Small intestine (tissue), 7 donors: Measurements from ENCODE around the gene EXOSC6. TPM values are rescaled to one million over a fixed set of nuclear protein-coding genes. Genes with fewer than 3 reads are reported as not detected.
"Not testable (repeated sequence)": the region's sequence is repeated elsewhere in the genome, so short reads cannot be mapped to it uniquely, and the experiment has no call there.

Source experiments
- DNase-seq, 2 donors: peaks; one replicate each; pipeline versions ENCODE4 v3.0.0 to v3.0.0-alpha.2; 2013
- FAIRE-seq: peaks from 2 replicates; lab custom pipeline; 2012; peaks lifted over from hg19 to GRCh38; lab: Jason Lieb, UNC
- H3K27ac ChIP-seq, 3 donors: one replicate each; pipeline ENCODE4 v1.5.1; 2013; ENCODE audit warnings: low read length in 2 of 3, mild to moderate bottlenecking in 2 of 3, control low read depth in 1 of 3, inconsistent platforms in 1 of 3, low read depth in 1 of 3, moderate library complexity in 1 of 3
- H3K27me3 ChIP-seq, 3 donors: one replicate each; pipeline ENCODE4 v1.6.1; 2013; ENCODE audit warnings: low read length in 3 of 3, inconsistent platforms in 1 of 3; ENCODE audit not compliant: control insufficient read depth in 3 of 3, insufficient read depth in 3 of 3
- H3K36me3 ChIP-seq, 3 donors: one replicate each; pipeline ENCODE4 v1.6.1; 2013; ENCODE audit warnings: low read length in 3 of 3, inconsistent platforms in 1 of 3, low read depth in 1 of 3, mild to moderate bottlenecking in 1 of 3, moderate library complexity in 1 of 3; ENCODE audit not compliant: control insufficient read depth in 3 of 3, insufficient read depth in 2 of 3
- H3K4me1 ChIP-seq, 3 donors: one replicate each; pipeline ENCODE4 v1.6.1; 2013; ENCODE audit warnings: low read length in 2 of 3, inconsistent platforms in 1 of 3, low read depth in 1 of 3, mild to moderate bottlenecking in 1 of 3, moderate library complexity in 1 of 3; ENCODE audit not compliant: control insufficient read depth in 3 of 3, insufficient read depth in 2 of 3
- H3K4me3 ChIP-seq, 3 donors: one replicate each; pipeline ENCODE4 v1.5.1; 2013; ENCODE audit warnings: low read length in 3 of 3, control low read depth in 1 of 3, inconsistent platforms in 1 of 3, low read depth in 1 of 3, mild to moderate bottlenecking in 1 of 3, moderate library complexity in 1 of 3
- H3K9me3 ChIP-seq, 2 donors: one replicate each; pipeline ENCODE4 v1.6.1; 2013; ENCODE audit warnings: low read depth in 1 of 2, low read length in 1 of 2; ENCODE audit not compliant: control insufficient read depth in 2 of 2, insufficient read depth in 1 of 2
- WGBS, 3 donors: extraction: QIAGEN DNeasy Blood & Tissue Kit; methylation state at CpG; one replicate each; pipeline ENCODE4 v1.1.7; 2013; 5-methylcytosine and 5-hydroxymethylcytosine counted together
- polyA plus RNA-seq, 4 donors: library from polyadenylated mRNA; stranded (reverse) in 3 of 4; unstranded in 1 of 4; fragments of 200-250 nt in 3 of 4; fragments of 120-200 nt in 1 of 4; gene quantifications; one replicate each; pipeline versions ENCODE4 v1.2.1 to v1.2.3, GENCODE V29; 2013
- donor health status: healthy with polysubstance abuse.
- donor health status: control.
- donor health status: control.
- donor health status: Bipolar disorder and iron deficiency.
- donor health status: healthy.

EXOSC6 gene
- polyA plus RNA-seq, 4 donors, result 6.3 to 12.9 (median 11.3) TPM

DNA sequence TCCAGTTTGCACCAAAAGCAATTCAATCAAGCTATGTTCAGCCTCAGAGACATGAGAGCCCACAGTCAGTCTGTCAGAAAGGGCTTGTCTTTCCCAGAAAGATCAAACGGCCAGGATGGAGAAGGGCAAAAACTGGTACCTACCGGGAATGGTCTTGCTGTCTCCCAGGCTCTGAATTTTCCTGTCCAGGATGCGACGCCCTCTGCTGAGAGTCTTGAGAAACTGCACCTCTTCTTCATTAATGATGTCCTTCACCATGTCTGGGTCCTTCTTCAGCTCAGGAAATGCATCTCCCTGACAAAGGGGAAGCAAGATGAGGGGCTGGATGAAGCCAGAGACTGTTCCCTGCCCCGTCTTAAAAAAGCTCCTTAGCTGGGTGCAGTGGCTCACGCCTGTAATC, 15.8 kb upstream of the EXOSC6 start:
- no peak overlapping the region for H3K4me3 ChIP-seq
- FAIRE-seq (no peak), DNase-seq (peak; percentile 62 to 70)
- H3K27me3 ChIP-seq, result no peaks in the 10 kb centered on the region
- peaks cover 8 to 87% (median 30%) of the 10 kb centered on the region in 3 donors for H3K36me3 ChIP-seq
- H3K27ac ChIP-seq, result no peak overlapping the region
- H3K4me1 ChIP-seq, result no peaks in the 10 kb centered on the region
- WGBS, 3 donors, result 45 to 52% (median 48%) methylated on average over 6 of the region's 6 CpGs
- no peaks in the 10 kb centered on the region for H3K9me3 ChIP-seq

DNA sequence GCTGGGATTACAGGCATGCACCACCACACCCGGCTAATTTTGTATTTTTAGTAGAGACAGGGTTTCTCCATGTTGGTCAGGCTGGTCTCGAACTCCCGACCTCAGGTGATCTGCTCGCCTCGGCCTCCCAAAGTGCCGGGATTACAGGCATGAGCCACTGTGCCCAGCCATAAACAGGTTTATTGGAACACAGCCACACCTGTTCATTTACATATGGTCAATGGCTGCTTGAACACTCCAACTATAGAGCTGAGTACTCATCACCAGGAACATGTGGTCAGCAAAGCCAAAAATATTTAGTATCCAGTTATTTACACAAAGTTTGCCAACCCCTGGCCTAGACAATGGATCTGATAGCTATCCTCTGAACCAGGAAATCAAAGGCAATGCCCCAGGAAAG, 8.2 kb upstream of the EXOSC6 start:
- Histone ChIP-seq H3K4me1 (peaks cover 0 to 11% (median 0%) of the 10 kb centered on the region in 3 donors), H3K36me3 (peaks cover 29 to 92% (median 55%) of the 10 kb centered on the region in 3 donors)
- H3K27ac ChIP-seq, H3K4me3 ChIP-seq, FAIRE-seq, H3K9me3 ChIP-seq, H3K27me3 ChIP-seq, DNase-seq: not testable (repeated sequence)
- 67 to 87% (median 84%) methylated on average over 4 to 5 of the region's 6 CpGs for WGBS, 3 donors

DNA sequence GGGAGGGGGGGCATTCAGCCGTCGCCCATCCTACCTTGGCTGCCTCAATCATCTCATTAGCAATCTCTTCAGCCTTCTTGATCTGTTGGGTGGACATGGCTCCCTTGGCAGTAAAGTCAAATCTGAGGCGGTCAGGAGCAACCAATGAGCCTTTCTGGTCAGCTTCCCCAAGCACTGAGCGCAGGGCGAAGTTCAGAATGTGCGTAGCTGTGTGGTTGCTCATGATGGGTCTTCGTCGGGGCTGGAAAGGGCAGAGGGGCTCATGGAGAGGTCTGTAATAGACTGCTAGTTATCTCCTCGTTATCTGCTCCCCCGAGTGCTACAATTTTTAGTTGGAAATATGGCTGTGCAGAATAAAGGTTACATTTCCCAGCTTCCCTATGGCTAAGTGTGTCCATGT, 7.2 kb upstream of the EXOSC6 start:
- FAIRE-seq (no peak), DNase-seq (no peak)
- no peaks in the 10 kb centered on the region for H3K27me3 ChIP-seq
- no peak overlapping the region for H3K27ac ChIP-seq
- 95 to 98% (median 97%) methylated on average over 10 of the region's 10 CpGs for WGBS, 3 donors
- H3K9me3 ChIP-seq, result no peaks in the 10 kb centered on the region
- H3K4me1 ChIP-seq, result peaks cover 0 to 13% (median 0%) of the 10 kb centered on the region in 3 donors
- peaks cover 31 to 92% (median 54%) of the 10 kb centered on the region in 3 donors for H3K36me3 ChIP-seq
- H3K4me3 ChIP-seq, result no peak overlapping the region

DNA sequence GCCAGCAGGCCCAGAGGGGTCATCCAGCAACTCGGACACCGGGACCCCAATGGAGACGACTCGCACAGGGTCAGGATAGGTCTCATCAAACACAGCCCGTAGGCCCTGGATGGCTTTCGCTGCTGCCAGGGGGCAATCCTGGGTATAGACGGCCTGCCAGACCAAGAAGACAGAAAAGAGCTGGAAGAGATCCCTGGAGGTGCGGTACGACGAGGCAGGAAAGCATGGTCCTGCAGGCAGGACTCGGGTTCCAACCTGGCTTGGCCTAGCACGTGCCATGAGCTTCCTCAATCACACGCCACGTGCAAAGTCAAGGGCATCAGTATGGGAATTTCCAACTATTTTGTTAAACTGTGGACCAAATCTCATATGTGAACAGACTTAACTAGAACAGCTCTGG, 6.3 kb upstream of the EXOSC6 start:
- Histone ChIP-seq H3K4me1 (peaks cover 0 to 13% (median 0%) of the 10 kb centered on the region in 3 donors), H3K4me3 (no peak overlapping the region), H3K36me3 (peaks cover 28 to 92% (median 54%) of the 10 kb centered on the region in 3 donors), H3K27ac (no peak overlapping the region), H3K9me3 (no peaks in the 10 kb centered on the region), H3K27me3 (no peaks in the 10 kb centered on the region)
- WGBS, 3 donors, result 95 to 97% (median 97%) methylated on average over 14 of the region's 14 CpGs
- DNase-seq (no peak), FAIRE-seq (no peak)

DNA sequence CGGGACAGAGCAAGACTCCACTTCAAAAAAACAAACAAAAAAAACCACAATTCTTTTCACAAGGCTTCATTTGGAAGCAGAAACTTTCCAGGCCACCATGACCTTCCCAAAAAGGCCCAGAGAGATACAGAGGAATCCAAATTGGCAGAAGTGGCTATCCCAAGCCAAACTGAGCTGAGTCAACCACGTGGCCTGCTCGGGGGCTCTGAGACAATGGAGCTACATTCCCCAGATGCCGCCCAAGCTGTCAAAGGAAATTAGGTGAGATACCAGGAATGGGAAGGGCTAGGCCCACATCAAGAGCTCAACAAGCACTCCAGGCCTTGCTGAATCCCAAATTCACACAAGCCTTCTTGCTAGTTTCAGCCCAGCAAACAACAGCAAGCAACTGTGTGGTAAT, 5.7 kb upstream of the EXOSC6 start:
- FAIRE-seq (no peak), DNase-seq (no peak)
- Histone ChIP-seq H3K36me3 (peaks cover 30 to 93% (median 53%) of the 10 kb centered on the region in 3 donors), H3K9me3 (no peaks in the 10 kb centered on the region), H3K4me1 (peaks cover 0 to 13% (median 0%) of the 10 kb centered on the region in 3 donors), H3K4me3 (no peak overlapping the region), H3K27ac (no peak overlapping the region), H3K27me3 (no peaks in the 10 kb centered on the region)
- 87 to 95% (median 88%) methylated on average over 4 of the region's 4 CpGs for WGBS, 3 donors

DNA sequence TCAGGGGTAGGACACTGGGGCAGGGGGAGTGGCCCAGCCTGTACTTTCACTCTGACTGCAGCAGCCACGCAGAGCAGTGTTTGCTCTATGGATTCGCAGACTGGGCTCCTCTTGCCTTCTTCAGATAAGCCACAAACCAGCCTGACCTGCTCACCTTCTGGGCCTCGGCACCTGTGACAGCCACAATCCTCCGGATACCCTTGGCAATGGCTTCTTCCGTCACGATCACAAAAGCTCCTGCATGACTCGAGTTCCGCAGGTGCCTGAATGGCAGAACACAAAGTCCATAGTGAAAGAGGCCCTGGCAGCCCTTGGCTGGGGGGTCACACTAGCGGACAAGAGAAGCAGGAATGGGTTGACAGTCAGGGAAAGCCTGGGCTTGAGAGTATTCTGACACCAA, 3.8 kb upstream of the EXOSC6 start:
- H3K4me3 ChIP-seq, result peak overlapping the region in 1 of 3 donors; percentile 13
- WGBS, 3 donors, result 78 to 86% (median 86%) methylated on average over 9 of the region's 9 CpGs
- no peaks in the 10 kb centered on the region for H3K9me3 ChIP-seq
- FAIRE-seq (no peak), DNase-seq (peak in 1 of 2 donors; percentile 72)
- H3K27ac ChIP-seq, result peak overlapping the region in 1 of 3 donors; percentile 83
- H3K36me3 ChIP-seq, result peaks cover 26 to 83% (median 44%) of the 10 kb centered on the region in 3 donors
- H3K4me1 ChIP-seq, result peaks cover 0 to 15% (median 0%) of the 10 kb centered on the region in 3 donors
- no peaks in the 10 kb centered on the region for H3K27me3 ChIP-seq

DNA sequence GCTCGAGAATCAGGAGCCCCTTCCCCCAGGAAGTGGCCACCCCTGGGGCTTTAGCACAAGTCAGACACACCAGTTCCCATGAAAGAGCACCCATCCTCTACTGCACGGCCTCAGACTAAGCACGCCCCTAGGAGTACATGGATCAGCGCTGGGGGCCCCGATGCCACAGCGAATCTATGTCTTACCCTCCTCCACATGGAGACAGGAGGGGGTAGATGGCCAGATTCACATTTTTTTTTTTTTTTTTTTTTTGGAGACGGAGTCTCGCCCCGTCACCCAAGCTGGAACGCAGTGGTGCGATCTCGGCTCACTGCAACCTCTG, 3.2 kb upstream of the EXOSC6 start:
- no peak for DNase-seq
- Histone ChIP-seq H3K27ac (peak overlapping the region in 1 of 3 donors; percentile 83), H3K4me1 (peaks cover 0 to 15% (median 0%) of the 10 kb centered on the region in 3 donors), H3K4me3 (no peak overlapping the region), H3K9me3 (no peaks in the 10 kb centered on the region), H3K27me3 (no peaks in the 10 kb centered on the region), H3K36me3 (peaks cover 21 to 77% (median 38%) of the 10 kb centered on the region in 3 donors)
- WGBS, 3 donors, result 96 to 97% (median 97%) methylated on average over 12 of the region's 12 CpGs
- no peak for FAIRE-seq

DNA sequence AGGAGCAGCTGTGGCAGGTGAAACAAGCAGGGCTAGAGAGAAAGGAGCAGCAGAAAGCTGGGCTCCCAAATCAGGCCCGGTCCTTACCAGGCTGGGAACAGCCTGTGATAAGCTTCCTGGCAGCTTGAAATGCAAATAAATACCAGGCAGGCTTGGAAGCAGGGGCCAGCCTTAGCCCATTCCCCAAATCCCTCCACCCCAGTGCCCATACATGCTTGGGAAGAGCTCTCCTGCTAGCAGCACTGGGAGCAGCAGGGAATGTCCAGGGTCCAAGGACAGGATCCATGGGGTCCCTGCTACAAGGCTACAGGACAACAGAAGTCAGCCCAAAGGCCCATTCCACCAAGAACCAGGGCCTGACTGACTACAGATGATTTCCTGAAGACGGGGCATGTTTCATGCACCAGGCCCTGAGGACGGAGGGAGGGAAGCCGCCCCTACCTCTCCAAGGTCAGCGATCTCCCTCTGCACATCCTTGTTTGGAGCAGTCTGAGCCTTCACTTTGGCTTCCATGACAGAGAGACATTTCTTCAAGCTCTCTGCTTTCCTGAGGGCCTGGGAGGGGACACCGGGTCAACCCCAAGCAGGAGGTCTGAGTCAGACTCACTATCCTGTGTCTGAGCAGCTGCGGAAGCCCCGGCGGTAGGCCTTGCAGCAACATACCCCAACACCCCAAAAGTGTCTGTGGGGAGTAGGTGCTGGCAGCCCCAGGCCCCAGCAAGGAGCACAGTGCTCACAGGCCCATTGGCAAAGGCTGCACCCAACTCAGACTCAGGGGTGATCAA, 2.6 kb upstream of the EXOSC6 start:
- WGBS, 3 donors, result 91 to 94% (median 94%) methylated on average over 9 of the region's 9 CpGs
- no peak for DNase-seq
- no peaks in the 10 kb centered on the region for H3K27me3 ChIP-seq
- H3K36me3 ChIP-seq, result peaks cover 21 to 71% (median 36%) of the 10 kb centered on the region in 3 donors
- H3K9me3 ChIP-seq, result no peaks in the 10 kb centered on the region
- H3K4me1 ChIP-seq, result peaks cover 0 to 15% (median 3%) of the 10 kb centered on the region in 3 donors
- no peak for FAIRE-seq
- H3K27ac ChIP-seq, result no peak overlapping the region
- H3K4me3 ChIP-seq, result no peak overlapping the region
